NOMO-1 treated with DMSO at 0.1 percent for 48 hours (cell line): ENCODE measurements around the gene KLHL20.
"Not testable (repeated sequence)": the region's sequence is repeated elsewhere in the genome, so short reads cannot be mapped to it uniquely, and the experiment has no call there.

Experiments
- DNase-seq: peaks from one replicate; lab custom pipeline; 2025; ENCODE audit not compliant: unreplicated experiment; lab: John Stamatoyannopoulos, UW

KLHL20 gene, protein sequence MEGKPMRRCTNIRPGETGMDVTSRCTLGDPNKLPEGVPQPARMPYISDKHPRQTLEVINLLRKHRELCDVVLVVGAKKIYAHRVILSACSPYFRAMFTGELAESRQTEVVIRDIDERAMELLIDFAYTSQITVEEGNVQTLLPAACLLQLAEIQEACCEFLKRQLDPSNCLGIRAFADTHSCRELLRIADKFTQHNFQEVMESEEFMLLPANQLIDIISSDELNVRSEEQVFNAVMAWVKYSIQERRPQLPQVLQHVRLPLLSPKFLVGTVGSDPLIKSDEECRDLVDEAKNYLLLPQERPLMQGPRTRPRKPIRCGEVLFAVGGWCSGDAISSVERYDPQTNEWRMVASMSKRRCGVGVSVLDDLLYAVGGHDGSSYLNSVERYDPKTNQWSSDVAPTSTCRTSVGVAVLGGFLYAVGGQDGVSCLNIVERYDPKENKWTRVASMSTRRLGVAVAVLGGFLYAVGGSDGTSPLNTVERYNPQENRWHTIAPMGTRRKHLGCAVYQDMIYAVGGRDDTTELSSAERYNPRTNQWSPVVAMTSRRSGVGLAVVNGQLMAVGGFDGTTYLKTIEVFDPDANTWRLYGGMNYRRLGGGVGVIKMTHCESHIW

DNA sequence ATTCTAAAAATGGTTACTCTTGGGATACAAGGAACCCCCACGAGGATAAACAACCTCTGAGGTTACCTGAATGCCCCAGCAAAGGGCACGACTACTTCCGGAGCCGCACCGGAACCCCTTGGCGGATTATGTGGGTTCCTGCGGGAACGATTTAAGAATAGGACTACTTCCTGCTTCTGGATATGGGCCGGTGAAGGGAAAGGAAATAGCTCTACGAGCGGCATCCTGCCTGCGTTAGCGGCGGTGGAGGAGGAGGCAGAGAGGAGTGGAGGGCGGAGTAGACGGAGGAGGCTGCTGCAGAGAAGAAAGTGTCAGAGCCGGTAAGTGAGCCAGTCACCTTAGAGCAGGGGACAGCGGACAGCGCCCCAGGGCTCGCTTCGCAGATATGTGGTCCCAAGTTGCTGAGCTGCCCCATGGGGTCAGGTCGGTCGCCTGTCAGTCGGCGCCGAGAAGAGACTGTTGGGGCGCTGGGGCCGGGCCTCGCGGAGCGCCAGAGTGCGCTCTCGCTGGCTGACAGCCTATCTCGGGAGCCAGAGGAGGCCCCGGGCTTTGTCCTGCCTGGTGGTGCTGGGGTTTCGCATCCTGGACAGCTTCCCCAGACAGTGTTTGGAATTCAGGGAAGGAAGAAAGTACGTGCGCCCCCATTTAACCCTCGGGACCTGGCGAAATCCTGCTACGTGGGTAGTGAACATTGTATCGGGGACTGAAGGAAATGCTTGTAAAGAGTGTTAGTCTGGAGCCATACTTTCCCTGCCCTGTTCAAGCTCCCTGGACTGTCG, at the start of gene KLHL20:
Gene KLHL20, plus strand, starts transcription at position 223 of the 779 bp plus-strand sequence. CDS start 1,063 bp downstream, outside the sequence.
- DNase-seq = peak; percentile 89

DNA sequence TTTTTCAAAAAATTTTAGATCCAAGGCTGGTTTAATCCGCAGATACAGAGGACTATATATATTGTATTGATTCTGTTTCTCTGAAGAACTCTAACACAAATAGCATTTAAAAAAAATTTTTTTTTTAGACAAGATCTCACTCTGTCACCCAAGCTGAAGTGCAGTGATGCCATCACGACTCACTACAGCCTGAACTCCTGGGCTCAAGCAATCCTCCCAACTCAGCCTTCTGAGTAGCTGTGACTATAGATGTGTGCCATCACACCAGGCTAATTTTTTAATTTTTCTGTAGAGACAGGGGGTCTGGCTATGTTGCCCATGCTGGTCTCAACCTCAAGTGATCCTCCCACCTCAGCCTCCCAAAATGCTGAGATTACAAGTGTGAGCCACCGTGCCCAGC, 48.1 kb upstream of the KLHL20 start:
- no peak for DNase-seq

DNA sequence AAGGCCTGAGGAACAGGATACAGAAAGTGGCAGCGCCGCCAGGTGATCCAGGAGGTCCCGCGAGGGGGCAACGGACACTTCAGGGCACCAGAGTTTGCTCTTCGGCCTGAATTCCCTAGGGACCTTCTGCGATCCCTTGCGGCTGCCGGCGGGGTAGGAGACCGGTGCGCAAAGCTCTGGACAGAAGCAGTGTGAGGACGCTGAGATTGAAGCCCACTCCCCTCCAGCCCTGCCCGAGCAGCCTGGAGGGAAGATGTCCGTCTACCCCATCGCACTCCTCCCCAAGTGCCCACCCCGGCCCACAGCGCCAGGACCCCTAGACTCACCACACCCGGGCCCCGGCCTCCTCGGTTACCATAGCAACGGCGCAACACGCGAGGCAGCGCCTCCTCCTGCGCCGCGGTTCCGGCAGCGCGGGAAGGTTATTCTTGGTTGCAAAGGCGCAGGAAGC, 45.3 kb upstream of the KLHL20 start, which contains the start of gene ANKRD45:
Gene ANKRD45, minus strand, starts transcription at position 361 of the 451 bp plus-strand sequence. CDS start 10,433 bp downstream, outside the sequence.
- no peak for DNase-seq

DNA sequence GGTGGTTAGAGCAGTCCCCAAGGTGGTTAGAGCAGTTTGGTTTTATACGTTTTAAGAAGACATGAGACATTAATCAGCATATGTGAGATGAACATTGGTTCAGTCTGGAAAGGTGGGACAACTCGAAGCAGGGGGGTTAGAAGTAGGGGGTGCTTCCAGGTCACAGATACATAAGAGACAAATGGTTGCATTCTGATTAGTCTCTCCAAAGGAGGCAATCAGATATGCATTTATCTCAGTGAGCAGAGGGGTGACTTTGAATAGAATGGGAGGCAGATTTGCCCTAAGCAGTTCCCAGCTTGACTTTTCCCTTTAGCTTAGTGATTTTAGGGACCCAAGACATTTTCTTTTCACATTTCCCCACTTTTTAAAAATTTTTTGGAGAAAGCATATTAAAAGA, 40.3 kb upstream of the KLHL20 start:
- DNase-seq = not testable (repeated sequence)

DNA sequence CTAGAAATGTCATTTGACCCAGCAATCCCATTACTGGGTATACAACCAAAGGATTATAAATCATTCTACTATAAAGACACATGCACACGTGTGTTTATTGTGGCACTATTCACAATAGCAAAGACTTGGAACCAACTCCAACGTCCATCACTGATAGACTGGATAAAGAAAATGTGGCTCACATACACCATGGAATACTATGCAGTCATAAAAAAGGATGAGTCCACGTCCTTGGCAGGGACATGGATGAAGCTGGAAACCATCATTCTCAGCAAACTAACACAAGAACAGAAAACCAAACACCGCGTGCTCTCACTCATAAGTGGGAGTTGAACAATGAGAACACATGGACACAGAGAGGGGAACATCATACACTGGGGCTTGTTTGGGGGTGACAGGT, 34.6 kb upstream of the KLHL20 start:
- not testable (repeated sequence) for DNase-seq

DNA sequence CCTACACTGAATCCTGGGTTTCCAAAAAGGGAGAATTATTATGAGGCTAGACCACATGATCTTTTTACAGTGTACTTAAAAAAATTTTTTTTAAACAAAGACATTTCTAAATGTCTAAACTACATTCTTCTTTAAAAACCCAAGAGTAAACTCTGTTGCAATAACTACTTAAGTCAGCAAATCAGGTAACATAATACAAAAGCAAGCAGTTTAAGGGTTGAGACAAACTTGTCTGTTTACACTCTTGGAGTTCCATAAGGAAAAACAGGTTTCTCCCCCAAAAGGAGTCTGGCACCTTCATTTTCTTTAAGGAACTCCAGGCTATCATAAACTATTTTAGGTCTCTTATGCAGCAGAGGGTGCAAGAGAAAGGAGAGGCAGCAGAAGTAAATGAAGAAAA, 32.6 kb upstream of the KLHL20 start:
- no peak for DNase-seq

DNA sequence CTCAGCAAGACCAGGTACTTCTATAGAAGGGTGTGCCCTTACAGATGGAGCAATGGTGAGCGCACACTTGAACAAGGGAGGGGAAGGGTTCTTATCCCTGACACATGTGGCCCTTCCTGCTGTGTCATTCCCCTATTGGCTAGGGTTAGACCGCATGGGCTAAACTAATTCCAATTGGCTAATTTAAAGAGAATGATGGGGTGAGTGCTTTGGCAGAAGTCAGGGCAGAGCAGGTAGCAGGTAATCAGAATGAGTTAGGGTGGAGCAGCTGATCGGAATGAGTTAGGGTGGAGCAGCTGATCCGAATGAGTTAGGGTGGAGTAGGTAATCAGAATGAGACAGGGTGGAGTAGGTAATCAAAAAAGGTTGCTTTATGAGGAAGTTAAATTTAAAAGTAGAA, 30.9 kb upstream of the KLHL20 start:
- not testable (repeated sequence) for DNase-seq

DNA sequence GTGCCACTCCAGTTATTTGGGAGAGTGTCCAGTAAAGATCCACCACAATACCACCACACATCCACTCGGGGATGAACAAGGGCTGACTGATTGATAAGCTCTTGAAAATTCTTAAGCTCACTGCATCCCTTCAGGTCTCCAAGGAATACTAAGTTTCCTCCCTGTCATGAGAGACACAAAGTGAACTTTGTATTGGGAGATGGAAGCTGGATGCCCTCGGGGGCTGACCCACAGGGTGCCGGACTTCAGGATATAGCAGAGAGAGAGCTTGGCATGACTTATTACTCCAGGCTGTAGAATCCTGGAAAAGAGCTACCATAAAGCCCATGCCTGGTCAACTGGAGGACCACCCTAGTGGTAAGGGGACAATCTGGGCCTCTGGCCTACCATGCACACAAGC, 29.7 kb upstream of the KLHL20 start:
- DNase-seq = not testable (repeated sequence)

DNA sequence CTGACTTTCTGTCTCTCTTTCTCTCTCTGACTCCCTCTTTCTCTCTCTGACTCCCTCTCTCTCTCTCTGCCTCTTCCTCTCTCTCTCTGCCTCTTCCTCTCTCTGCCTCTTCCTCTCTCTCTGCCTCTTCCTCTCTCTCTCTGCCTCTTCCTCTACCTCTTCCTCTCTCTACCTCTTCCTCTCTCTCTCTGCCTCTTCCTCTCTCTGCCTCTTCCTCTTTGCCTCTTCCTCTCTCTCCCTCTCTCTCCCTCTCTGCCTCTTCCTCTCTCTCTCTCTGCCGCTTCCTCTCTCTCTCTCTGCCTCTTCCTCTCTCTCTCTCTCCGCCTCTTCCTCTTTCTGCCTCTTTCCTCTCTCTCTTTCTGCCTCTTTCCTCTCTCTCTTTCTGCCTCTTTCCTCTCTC, 26.5 kb upstream of the KLHL20 start:
- peak; percentile 5 for DNase-seq

DNA sequence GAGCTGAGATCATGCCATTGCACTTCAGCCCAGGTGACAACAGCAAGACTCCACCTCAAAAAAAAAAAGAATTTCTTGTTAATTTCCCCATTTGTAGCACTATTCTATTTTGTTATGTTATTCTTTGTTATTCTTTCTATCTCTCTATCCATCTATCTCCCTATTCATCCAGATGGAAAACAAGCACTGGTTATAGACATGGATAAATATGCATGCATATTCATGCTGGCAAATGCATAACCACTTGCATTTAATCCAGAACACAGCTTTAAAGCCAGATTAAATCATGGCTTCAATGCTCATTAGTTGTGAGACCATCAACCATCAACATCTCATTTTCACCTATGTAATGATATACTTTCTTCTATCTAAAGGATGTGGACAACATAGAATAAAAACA, 21.5 kb upstream of the KLHL20 start:
- no peak for DNase-seq

DNA sequence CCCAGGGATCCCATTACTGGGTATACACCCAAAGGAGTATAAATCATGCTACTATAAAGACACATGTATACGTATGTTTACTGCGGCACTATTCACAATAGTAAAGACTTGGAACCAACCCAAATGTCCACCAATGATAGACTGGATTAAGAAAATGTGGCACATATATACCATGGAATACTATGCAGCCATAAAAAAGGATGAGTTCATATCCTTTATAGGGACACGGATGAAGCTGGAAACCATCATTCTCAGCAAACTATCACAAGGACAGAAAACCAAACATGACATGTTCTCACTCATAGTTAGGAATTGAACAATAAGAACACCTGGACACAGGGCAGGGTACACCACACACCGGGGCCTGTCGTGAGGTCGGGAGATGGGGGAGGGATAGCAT, 13.5 kb upstream of the KLHL20 start:
- DNase-seq = not testable (repeated sequence)

DNA sequence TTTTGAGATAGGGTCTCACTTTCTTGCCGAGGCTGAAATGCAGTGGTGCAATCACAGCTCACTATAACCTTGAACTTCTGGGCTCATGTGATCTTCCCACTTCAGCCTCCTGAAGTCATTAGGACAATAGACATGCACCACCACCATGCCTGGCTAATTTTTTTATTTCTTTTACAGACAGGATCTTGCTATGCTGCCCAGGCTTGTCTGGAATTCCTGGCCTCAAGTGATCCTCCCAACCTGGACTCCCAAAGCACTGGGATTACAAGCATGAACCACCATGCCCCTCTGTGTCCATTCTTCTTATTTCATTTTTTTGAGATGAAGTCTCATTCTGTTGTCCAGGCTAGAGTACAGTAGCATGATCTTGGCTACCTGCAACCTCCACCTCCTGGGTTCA, 12.0 kb upstream of the KLHL20 start:
- no peak for DNase-seq

DNA sequence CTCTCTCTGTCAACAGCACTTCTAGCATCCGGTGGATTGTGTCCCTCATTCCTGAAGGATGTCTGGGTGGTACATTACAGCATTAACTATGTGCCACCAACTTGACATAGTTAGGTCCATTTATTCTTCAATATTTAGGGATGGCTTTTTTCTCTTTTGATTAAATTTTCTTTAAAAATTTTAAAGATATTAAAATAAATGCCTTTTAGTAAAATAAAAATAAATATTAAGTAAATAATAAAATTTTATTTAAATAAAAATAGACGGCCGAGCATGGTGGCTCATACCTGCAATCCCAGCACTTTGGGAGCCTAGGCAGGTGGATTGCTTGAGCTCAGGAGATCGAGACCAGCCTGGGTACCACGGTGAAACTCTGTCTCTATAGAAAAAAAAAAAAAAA, 9.7 kb upstream of the KLHL20 start:
- no peak for DNase-seq

DNA sequence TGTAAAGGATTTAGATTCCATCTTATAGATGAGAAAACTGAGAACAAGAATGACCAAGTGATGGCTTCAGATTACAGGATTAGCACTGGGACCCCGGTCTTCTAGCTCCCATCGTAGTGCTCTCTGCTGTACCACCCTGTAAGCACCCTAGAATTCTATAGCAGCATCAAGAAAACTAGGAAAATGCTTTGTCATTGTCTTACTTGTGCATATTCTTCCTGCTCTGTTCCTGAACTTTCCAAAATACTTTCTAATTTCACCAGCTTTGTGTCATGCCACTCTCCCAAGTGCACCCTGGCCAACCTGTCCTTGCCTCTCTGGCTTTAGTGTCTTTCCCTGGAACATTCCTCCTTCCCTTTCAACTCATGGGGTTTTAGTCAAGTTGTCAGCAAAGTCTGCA, 6.0 kb upstream of the KLHL20 start:
- DNase-seq = no peak

DNA sequence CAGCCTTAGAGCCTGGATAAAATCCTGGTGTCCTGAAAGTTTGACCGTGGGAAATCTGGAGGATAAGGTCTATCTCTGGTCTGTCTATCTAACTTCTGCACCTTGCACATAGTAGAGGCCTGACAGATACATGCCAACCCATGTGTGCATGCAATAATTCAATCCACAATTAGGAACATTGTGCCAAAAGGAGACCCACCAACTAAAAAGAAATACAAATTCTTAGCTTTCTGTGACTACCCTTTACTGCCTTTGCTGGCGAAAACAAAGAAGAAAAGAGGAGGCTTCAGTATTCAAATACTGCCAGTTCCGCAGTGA, 381 bp upstream of the KLHL20 start:
- no peak for DNase-seq

DNA sequence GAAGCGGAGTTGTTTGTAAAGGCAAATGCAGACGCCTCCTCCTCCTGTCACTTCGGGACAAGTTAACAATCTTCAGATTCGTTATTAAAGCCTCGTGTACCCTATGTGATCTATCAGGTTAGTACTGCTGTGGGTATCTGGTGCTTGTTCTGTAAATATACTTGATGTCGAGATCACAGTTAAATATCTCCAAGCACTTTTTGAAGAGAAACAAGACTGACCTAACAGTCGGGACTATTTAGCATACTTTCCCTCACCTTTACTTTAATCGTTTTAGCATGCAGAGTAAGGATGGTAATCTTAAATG, 710 bp downstream of the KLHL20 start:
- no peak for DNase-seq

DNA sequence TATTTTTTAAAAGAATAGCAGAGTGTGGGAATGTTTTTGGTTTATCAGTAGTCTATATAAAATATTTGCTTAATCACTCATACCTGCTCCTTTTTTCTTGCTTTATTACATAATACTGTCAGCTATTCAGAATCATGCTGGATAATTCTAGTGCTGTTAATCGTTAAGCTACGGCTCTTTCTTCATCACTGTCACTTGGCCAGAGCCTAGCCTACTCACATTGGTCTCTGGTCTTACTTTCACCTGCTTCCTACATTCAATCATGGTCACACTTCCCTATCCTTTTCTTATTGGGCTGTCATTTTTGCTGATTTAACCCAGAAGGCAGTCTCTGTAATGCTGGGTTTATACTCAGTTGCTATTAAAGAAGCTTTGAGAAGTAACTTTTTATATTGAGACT, 2.5 kb downstream of the KLHL20 start:
- DNase-seq = no peak

DNA sequence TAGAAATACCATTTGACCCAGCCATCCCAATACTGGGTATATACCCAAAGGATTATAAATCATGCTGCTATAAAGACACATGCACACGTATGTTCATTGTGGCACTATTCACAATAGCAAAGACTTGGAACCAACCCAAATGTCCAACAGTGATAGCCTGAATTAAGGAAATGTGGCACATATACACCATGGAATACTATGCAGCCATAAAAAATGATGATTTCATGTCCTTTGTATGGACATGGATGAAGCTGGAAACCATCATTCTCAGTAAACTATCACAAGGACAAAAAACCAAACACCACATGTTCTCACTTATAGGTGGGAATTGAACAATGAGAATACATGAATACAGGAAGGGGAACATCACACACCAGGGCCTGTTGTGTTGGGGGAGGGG, 16.6 kb downstream of the KLHL20 start:
- not testable (repeated sequence) for DNase-seq

DNA sequence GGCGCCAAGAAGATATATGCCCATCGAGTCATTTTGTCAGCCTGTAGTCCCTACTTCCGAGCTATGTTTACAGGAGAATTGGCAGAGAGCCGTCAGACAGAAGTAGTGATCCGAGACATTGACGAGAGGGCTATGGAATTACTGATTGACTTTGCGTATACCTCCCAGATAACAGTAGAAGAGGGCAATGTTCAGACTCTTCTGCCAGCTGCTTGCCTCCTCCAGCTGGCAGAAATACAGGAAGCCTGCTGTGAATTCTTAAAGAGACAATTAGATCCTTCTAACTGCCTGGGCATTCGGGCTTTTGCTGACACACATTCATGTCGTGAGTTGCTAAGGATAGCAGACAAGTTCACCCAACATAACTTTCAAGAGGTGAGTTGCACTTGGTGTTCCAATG, 19.1 kb downstream of the KLHL20 start:
- no peak for DNase-seq

DNA sequence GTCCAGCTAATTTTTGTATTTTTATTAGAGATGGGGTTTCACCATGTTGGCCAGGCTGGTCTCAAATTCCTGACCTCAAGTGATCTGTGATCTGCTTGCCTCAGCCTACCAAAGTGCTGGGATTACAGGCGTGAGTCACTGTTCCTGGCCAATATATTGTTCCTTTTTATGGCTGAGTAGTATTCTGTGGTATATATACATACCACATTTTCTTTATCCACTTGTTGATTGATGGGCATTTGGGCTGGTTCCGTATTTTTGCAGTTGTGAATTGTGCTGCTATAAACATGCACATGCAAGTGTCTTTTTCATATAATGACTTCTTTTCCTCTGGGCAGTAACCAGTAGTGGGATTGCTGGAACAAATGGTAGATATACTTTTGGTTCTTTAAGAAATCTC, 21.3 kb downstream of the KLHL20 start:
- not testable (repeated sequence) for DNase-seq

DNA sequence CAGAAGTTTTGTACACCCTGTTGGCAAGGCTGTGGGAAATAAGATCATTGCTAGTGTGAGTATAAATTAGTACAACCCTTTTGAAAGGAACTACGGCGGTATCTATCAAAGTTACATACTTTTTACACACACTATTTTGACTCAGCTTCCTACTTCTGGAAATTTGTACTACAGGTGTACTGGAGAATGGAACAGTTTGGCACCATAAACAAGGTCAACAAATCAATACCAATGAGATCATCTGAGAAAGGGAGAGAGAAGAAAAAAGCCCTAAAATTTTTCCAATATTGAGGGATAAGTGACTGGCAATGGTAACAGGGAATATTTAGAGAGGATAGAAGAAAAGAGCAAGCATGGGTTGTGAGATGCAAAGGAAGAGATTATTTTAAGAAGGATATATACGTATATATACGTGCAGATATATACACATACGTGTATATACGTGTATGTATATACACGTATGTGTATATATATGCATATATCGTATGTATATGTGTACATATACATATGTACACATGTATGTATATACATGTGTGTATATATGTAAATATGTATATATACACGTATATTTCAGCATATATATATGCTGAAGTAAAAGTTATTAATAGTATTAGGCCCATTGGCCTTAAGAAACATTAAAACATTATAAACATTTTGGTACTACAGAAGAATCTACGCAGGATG, 27.6 kb downstream of the KLHL20 start:
- no peak for DNase-seq
